ENCODE measurements around the gene MSRB1. TPM values are rescaled to one million over a fixed set of nuclear protein-coding genes. Genes with fewer than 3 reads are reported as not detected.
"Not testable (repeated sequence)": the region's sequence is repeated elsewhere in the genome, so short reads cannot be mapped to it uniquely, and the experiment has no call there.

The MSRB1 gene
- total RNA-seq, 2 experiments from 2014 or later, result 12.0 to 12.5 TPM

- POLR2A ChIA-PET; H3K9me3 Mint-ChIP-seq; H3K4me3 Mint-ChIP-seq; ATAC-seq (ENCODE audit: low read depth); H3K36me3 Mint-ChIP-seq; DNase-seq; H3K27ac Mint-ChIP-seq; H3K27me3 Mint-ChIP-seq; H3K4me1 Mint-ChIP-seq: not testable (repeated sequence)
Observed at GRCh38 chr16:1897692-1898091, 45.3 kb downstream of the MSRB1 start.

- ATAC-seq (ENCODE audit: low read depth), result no peak
- Mint-ChIP-seq H3K9me3 (no peaks in the 10 kb centered on the region), H3K4me1 (no peaks in the 10 kb centered on the region)
Observed at GRCh38 chr16:1895949-1896675, 46.9 kb downstream of the MSRB1 start.

GRCh38 chr16:1895068-1895467 is 47.9 kb downstream of the MSRB1 start:
- no peak for ATAC-seq (ENCODE audit: low read depth)
- POLR2A ChIA-PET, result interaction anchor here (0.7 kb wide), 1 partner anchor 58 kb away, joined by 5 read pairs; no protein-coding TSS in a partner anchor

More at GRCh38 chr16:1895949-1896675, 46.9 kb downstream of the MSRB1 start:
- no peak overlapping the region for H3K27ac Mint-ChIP-seq
- H3K27me3 Mint-ChIP-seq, result peaks cover 15% of the 10 kb centered on the region
- POLR2A ChIA-PET, result no interaction called here
- DNase-seq, result no peak
- H3K36me3 Mint-ChIP-seq, result no peaks in the 10 kb centered on the region
- H3K4me3 Mint-ChIP-seq, result no peak overlapping the region

GRCh38 chr16:1890708-1891050 is 52.3 kb downstream of the MSRB1 start:
- Mint-ChIP-seq H3K27ac (no peak overlapping the region), H3K27me3 (peaks cover 10% of the 10 kb centered on the region), H3K4me3 (no peak overlapping the region), H3K36me3 (no peaks in the 10 kb centered on the region), H3K9me3 (no peaks in the 10 kb centered on the region), H3K4me1 (no peaks in the 10 kb centered on the region)
- POLR2A ChIA-PET, result no interaction called here
- no peak for DNase-seq
- ATAC-seq (ENCODE audit: low read depth), result no peak

More at GRCh38 chr16:1895068-1895467, 47.9 kb downstream of the MSRB1 start:
- H3K4me3 Mint-ChIP-seq, result no peak overlapping the region
- H3K4me1 Mint-ChIP-seq, result no peaks in the 10 kb centered on the region
- no peaks in the 10 kb centered on the region for H3K36me3 Mint-ChIP-seq
- no peaks in the 10 kb centered on the region for H3K9me3 Mint-ChIP-seq
- peaks cover 15% of the 10 kb centered on the region for H3K27me3 Mint-ChIP-seq
- no peak for DNase-seq
- H3K27ac Mint-ChIP-seq, result no peak overlapping the region

- H3K36me3 Mint-ChIP-seq, result no peaks in the 10 kb centered on the region
- no peak overlapping the region for H3K4me3 Mint-ChIP-seq
- POLR2A ChIA-PET, result no interaction called here
- no peaks in the 10 kb centered on the region for H3K9me3 Mint-ChIP-seq
- no peak overlapping the region for H3K27ac Mint-ChIP-seq
- peaks cover 10% of the 10 kb centered on the region for H3K27me3 Mint-ChIP-seq
- ATAC-seq (ENCODE audit: low read depth) (no peak), DNase-seq (no peak)
- H3K4me1 Mint-ChIP-seq, result no peaks in the 10 kb centered on the region
Observed at GRCh38 chr16:1890024-1890707, 52.8 kb downstream of the MSRB1 start.

Other genes starting within 250 kb of the MSRB1 start
- gene MAPK8IP3, start 237.0 kb downstream of the MSRB1 start, total RNA-seq, result 100 to 1,000 TPM; 146 to 157 TPM
- 10 to 100 TPM; 58.1 to 60.9 TPM for gene NME3, start 171.7 kb downstream of the MSRB1 start, total RNA-seq
- 10 to 100 TPM; 28.7 to 36.3 TPM for gene EME2, start 170.4 kb downstream of the MSRB1 start, total RNA-seq
- 100 to 1,000 TPM in 1 of 2 experiments, 10 to 100 TPM in 1; 91.6 to 103 TPM for gene MRPS34, start 170.1 kb downstream of the MSRB1 start, total RNA-seq
- gene SPSB3, start 160.6 kb downstream of the MSRB1 start, total RNA-seq, result 10 to 100 TPM; 67.8 to 74.1 TPM
- gene NUBP2, start 160.2 kb downstream of the MSRB1 start, total RNA-seq, result 10 to 100 TPM; 55.6 to 55.9 TPM
- under 1 TPM; 0.23 to 0.55 TPM for gene IGFALS, start 149.5 kb downstream of the MSRB1 start, total RNA-seq
- gene HAGH, start 116.4 kb downstream of the MSRB1 start, total RNA-seq, result 10 to 100 TPM; 48.7 to 51.6 TPM
- 10 to 100 TPM; 12.0 to 12.2 TPM for gene FAHD1, start 116.0 kb downstream of the MSRB1 start, total RNA-seq
- gene MEIOB, start 71.0 kb downstream of the MSRB1 start, total RNA-seq, result not detected
- not detected for gene HS3ST6, start 24.8 kb downstream of the MSRB1 start, total RNA-seq
- not detected for gene RPL3L, start 11.5 kb upstream of the MSRB1 start, total RNA-seq
- gene NDUFB10, start 16.3 kb upstream of the MSRB1 start, total RNA-seq, result 100 to 1,000 TPM; 108 to 115 TPM
- 1,000 to 10,000 TPM; 2,404 to 2,409 TPM for gene RPS2, start 21.6 kb upstream of the MSRB1 start, total RNA-seq
- gene RNF151, start 23.7 kb upstream of the MSRB1 start, total RNA-seq, result not detected
- 10 to 100 TPM; 29.4 to 30.7 TPM for gene TBL3, start 28.9 kb upstream of the MSRB1 start, total RNA-seq
- gene NOXO1, start 38.3 kb upstream of the MSRB1 start, total RNA-seq, result 1 to 10 TPM in 1 of 2 experiments, under 1 TPM in 1; 0.58 to 1.8 TPM
- gene GFER, start 41.0 kb upstream of the MSRB1 start, total RNA-seq, result 10 to 100 TPM; 28.8 to 31.9 TPM
- 1 to 10 TPM; 2.0 to 2.2 TPM for gene SYNGR3, start 46.8 kb upstream of the MSRB1 start, total RNA-seq
- 10 to 100 TPM; 67.8 to 77.1 TPM for gene ZNF598, start 66.6 kb upstream of the MSRB1 start, total RNA-seq
- gene NPW, start 76.6 kb upstream of the MSRB1 start, total RNA-seq, result under 1 TPM in 1 of 2 experiments, not detected in 1; 0.42 TPM
- 1 to 10 TPM; 4.2 to 4.3 TPM for gene NHERF2, start 83.7 kb upstream of the MSRB1 start, total RNA-seq
- gene NTHL1, start 104.6 kb upstream of the MSRB1 start, total RNA-seq, result 10 to 100 TPM; 19.4 to 20.7 TPM
- 100 to 1,000 TPM; 113 to 125 TPM for gene TSC2, start 104.8 kb upstream of the MSRB1 start, total RNA-seq
- 10 to 100 TPM; 95.5 to 97.3 TPM for gene PKD1, start 192.7 kb upstream of the MSRB1 start, total RNA-seq
- under 1 TPM; 0.40 to 0.69 TPM for gene RAB26, start 205.4 kb upstream of the MSRB1 start, total RNA-seq
- gene TRAF7, start 212.6 kb upstream of the MSRB1 start, total RNA-seq, result 10 to 100 TPM; 50.2 to 51.8 TPM